Embryonic facial prominence (tissue), 1 donor: ENCODE results near the gene MS4A3.
"Not testable (repeated sequence)": the region's sequence is repeated elsewhere in the genome, so short reads cannot be mapped to it uniquely, and the experiment has no call there.

Source experiments
- DNase-seq: peaks from one replicate; pipeline ENCODE4 v3.0.0-alpha.2; 2016; ENCODE audit errors: extremely low spot score

Gene MS4A3

GRCh38 chr11:60095477-60096120 lies 39.1 kb downstream of the MS4A3 start:
- DNase-seq = no peak

GRCh38 chr11:60097189-60097588 lies 40.7 kb downstream of the MS4A3 start:
- no peak for DNase-seq

GRCh38 chr11:60098508-60098907 lies 42.0 kb downstream of the MS4A3 start:
- DNase-seq = no peak

GRCh38 chr11:60100516-60100915 lies 44.1 kb downstream of the MS4A3 start:
- no peak for DNase-seq

- not testable (repeated sequence) for DNase-seq
These were observed 44.9 kb downstream of the MS4A3 start for GRCh38 chr11:60101368-60101767.

- not testable (repeated sequence) for DNase-seq
These were observed 48.1 kb downstream of the MS4A3 start for GRCh38 chr11:60104471-60105115.

GRCh38 chr11:60108631-60109030 lies 52.2 kb downstream of the MS4A3 start:
- not testable (repeated sequence) for DNase-seq

- no peak for DNase-seq
These were observed 55.3 kb downstream of the MS4A3 start for GRCh38 chr11:60111793-60112192.

- no peak for DNase-seq
These were observed 60.7 kb downstream of the MS4A3 start for GRCh38 chr11:60116996-60117790.

- DNase-seq = no peak
These were observed 61.9 kb downstream of the MS4A3 start for GRCh38 chr11:60118338-60118737.

GRCh38 chr11:60119710-60120109 lies 63.2 kb downstream of the MS4A3 start:
- no peak for DNase-seq
